Adipose tissue (tissue), 3 donors: ENCODE results near the gene OR1E2. TPM values are rescaled to one million over a fixed set of nuclear protein-coding genes. Genes with fewer than 3 reads are reported as not detected.
"Not testable (repeated sequence)": the region's sequence is repeated elsewhere in the genome, so short reads cannot be mapped to it uniquely, and the experiment has no call there.

ENCODE experiments used
- H3K27ac ChIP-seq: one replicate; pipeline ENCODE4 v1.5.1; 2013; ENCODE audit warnings: low read depth, low read length
- WGBS, 3 donors: extraction: QIAGEN DNeasy Blood & Tissue Kit; methylation state at CpG; one replicate each; pipeline ENCODE4 v1.1.7; 2013; 5-methylcytosine and 5-hydroxymethylcytosine counted together
- polyA plus RNA-seq, 3 donors: library from polyadenylated mRNA; stranded (reverse); fragments of 200-250 nt; gene quantifications; one replicate each; pipeline ENCODE4 v1.2.3, GENCODE V29; 2013
- donor health status: healthy with polysubstance abuse.
- donor health status: Bipolar disorder and iron deficiency.
- donor health status: healthy.

OR1E2 gene
- polyA plus RNA-seq, result under 1 TPM in 1 of 3 donors, not detected in 2; 0.67 TPM

- 69 to 78% (median 76%) methylated on average over 3 of the region's 3 CpGs for WGBS, 3 donors
- H3K27ac ChIP-seq, result no peak within 1 kb of the TSS
Measured at GRCh38 chr17:3433741-3434140, at the start of gene OR1E2. TSS of gene OR1E2 (minus strand) at chr17:3433841. CDS start at chr17:3433841, 0 bp downstream.

DNA sequence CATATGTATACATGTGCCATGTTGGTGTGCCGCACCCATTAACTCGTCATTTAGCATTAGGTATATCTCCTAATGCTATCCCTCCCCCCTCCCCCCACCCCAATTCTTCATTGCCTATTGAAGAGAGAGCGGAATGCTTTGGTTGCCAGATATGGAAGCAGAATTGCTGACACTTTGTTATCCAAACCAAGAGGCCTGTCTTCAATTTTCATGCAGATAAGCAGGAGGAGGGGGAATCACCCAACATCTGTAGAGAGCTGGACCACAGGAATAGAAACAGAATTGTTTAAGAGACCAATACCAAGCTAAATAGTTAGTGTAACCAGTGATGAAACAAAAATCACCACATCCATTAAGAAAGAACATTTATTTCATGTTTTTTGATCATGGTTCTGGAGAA lies 49.2 kb upstream of the OR1E2 start:
- whole genome bisulfite sequencing, 3 donors, result 64 to 90% (median 79%) methylated on average over 2 to 3 of the region's 3 CpGs
- no peak overlapping the region for H3K27ac ChIP-seq

- H3K27ac ChIP-seq, result no peak overlapping the region
- 90 to 92% (median 90%) methylated on average over 3 of the region's 3 CpGs for WGBS, 3 donors
Measured at GRCh38 chr17:3479988-3480387, 46.3 kb upstream of the OR1E2 start.

DNA sequence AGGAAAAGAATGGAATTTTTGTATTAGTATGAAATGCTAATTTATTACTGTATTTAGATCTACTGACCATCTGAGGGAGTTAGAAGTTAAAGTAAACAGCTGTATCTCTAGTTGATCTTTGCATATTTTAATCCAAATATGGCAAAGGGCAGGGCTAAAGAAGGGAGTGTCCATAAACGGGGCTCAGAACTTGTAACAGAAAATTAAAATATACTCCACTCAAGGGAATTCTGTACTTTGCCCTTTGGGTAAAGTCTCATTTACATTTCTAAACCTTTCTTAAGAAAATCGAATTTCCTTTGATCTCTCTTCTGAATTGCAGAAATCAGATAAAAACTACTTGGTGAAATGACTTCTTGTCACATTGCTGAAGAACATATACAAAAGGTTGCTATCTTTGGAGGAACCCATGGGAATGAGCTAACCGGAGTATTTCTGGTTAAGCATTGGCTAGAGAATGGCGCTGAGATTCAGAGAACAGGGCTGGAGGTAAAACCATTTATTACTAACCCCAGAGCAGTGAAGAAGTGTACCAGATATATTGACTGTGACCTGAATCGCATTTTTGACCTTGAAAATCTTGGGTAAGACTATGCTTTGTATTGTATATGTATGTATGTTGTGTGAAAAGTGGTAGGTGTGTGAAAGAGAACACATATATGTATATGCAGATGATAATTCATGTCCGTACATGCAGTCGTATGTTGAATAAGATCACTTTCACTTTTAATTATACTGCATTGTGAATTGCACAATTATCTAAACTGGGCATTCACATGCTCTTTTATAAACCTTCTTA lies 42.4 kb upstream of the OR1E2 start, which contains the start of gene ASPA:
Gene ASPA, plus strand, starts transcription at position 186 of the 799 bp plus-strand sequence. Its CDS starts 163 bp downstream, at position 349.
- WGBS, 3 donors, result 30 to 42% (median 33%) methylated on average over 7 of the region's 7 CpGs
- no peak within 1 kb of the TSS for H3K27ac ChIP-seq

- H3K27ac ChIP-seq, result no peak overlapping the region
Measured at GRCh38 chr17:3475251-3475685, 41.6 kb upstream of the OR1E2 start.

GRCh38 chr17:3474212-3474611 lies 40.6 kb upstream of the OR1E2 start:
- H3K27ac ChIP-seq, result no peak overlapping the region
- 17 to 35% (median 18%) methylated on average over 3 of the region's 3 CpGs for WGBS, 3 donors

More at GRCh38 chr17:3475251-3475685, 41.6 kb upstream of the OR1E2 start:
- 46 to 69% (median 68%) methylated on average over 4 of the region's 4 CpGs for WGBS, 3 donors

DNA sequence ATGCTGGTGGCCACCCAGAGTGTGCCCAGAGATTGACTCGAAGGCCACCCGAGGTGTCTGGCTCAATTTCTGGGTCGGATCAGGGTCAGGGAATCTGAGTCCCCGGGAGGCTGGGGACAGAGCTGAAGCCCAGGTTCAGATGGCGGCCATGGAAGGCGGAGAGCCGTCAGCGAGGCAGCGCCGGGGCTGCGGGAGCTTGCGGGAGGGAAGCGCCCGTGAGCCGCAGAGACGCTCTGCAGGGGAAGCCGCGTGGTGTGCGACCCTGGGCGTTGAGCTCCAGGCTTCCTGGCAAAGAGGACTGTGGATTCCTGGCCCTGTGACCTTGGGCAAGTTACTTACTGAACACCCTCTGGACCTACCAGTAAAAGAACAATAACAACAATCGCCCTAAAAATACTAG lies 38.5 kb upstream of the OR1E2 start:
- 93 to 95% (median 95%) methylated on average over 21 of the region's 21 CpGs for WGBS, 3 donors
- H3K27ac ChIP-seq, result no peak overlapping the region

- H3K27ac ChIP-seq, result no peak within 1 kb of the TSS
- 94 to 96% (median 96%) methylated on average over 38 of the region's 38 CpGs for WGBS, 3 donors
Measured at GRCh38 chr17:3471599-3471998, 38.0 kb upstream of the OR1E2 start, which contains the start of gene SPATA22. TSS of gene SPATA22 (minus strand) at chr17:3471819. CDS start at chr17:3469325, 2,494 bp downstream.

DNA sequence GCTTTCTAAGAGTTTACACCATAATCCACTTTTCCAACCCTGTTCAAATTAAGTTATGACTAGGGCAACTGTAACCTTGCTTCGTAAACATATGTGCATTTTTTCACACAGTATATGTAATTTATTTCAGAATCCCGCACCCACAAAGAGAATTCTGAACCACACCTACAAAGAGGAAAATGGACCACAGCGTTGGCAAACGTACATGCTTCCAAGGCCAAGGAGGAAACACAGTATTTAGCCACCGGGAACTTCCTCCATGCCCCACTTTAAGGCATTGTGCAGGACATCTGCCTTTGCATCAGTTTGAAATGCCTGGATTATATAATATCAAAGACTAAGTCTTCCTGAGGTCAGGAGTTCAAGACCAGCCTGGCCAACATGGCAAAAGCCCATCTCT lies 35.9 kb upstream of the OR1E2 start:
- 61 to 78% (median 61%) methylated on average over 5 of the region's 5 CpGs for WGBS, 3 donors
- no peak overlapping the region for H3K27ac ChIP-seq

DNA sequence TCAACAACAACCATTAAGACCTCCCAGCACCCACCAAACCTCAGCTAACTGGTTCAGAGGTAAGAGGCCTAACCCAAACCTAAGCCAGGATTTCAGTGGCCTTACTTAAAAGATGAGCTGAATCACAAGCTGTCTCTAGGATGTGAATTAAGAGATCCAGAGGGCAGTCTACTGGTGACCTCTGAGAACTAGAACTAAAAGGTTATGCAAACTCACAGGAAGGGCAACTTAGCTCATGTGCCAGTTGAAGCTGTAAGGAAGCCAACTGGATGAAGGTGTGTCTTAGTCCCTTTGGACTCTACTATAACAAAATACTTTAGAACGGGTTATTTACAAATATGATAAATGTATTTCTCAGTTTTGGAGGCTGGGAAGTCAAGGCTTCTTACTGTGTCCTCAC lies 32.7 kb upstream of the OR1E2 start:
- WGBS, 3 donors, result 65 to 85% (median 76%) methylated on average over 1 of the region's 1 CpG
- H3K27ac ChIP-seq, result not testable (repeated sequence)

DNA sequence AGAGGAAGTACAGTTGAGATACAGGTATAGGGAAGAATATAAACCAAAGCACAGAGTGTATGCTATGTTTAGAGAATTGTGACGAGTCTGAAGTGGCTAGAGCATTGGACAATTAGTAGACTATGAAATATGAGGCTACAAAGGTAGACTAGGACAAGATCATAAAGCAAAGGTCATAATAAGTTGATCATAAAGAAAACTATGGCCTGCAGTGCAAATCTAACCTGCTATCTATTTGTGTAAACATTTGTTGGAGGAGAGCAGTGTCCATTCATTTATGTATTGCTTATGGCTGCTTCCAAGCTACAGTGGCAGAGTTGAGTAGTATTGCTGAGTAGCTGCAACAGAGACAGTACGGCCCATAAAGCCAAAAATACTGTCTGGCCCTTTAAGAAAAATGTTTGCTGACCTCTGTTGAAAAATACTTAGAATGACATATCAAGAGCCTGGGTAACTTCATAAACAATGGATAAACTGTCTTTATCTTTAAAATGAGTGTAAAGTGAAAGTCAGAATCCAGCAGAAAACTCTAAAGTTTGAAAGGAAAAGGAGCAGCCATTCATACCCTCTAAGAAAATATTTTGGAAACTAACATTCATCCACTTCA lies 14.5 kb upstream of the OR1E2 start:
- 50 to 58% (median 53%) methylated on average over 2 of the region's 2 CpGs for WGBS, 3 donors
- no peak overlapping the region for H3K27ac ChIP-seq

GRCh38 chr17:3447625-3448024 lies 14.0 kb upstream of the OR1E2 start:
- no peak overlapping the region for H3K27ac ChIP-seq
- WGBS, 3 donors, result 50 to 63% (median 51%) methylated on average over 2 of the region's 2 CpGs

DNA sequence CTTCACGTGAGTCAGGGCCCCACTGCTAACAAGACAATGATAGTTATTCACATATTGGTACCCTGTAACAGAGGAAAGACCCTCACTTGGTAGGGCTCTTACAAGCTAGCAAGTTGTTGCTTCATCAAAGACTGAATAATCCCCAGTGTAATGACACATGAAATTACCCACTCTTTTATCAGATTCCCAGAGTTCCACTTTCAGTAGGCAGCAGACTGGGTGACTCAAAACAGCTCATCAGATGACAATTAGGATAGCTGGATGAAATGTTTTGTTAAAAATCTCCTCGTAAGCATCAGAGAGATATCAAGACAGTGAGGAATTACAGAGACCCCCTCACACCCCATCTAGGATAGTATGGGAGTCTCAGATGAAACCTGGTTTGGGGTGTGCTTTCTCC lies 6.8 kb upstream of the OR1E2 start:
- WGBS, 3 donors, result 62 to 78% (median 64%) methylated on average over 2 of the region's 2 CpGs
- H3K27ac ChIP-seq, result no peak overlapping the region

DNA sequence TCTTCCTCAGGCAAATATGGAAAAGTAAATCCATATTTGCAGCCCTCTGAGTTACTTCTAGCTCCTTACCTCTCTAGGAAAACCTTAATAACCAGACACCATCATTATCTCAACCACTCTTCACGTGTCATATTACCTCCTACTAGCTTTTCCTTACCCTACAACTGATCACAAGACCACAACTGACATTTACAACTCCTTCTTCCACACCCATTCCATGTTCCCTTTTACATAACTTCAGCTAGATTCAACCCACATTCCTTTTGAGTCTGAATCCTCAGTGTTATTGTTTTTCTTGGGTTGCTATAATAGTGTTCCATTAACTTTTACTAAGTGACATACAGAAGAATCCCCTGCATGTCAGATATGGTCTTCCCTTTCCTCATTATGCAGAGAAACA lies 4.7 kb upstream of the OR1E2 start:
- no peak overlapping the region for H3K27ac ChIP-seq
- 62 to 75% (median 70%) methylated on average over 1 of the region's 1 CpG for WGBS, 3 donors

- not testable (repeated sequence) for H3K27ac ChIP-seq
- WGBS, 3 donors, result 24 to 27% (median 27%) methylated on average over 7 of the region's 7 CpGs
Measured at GRCh38 chr17:3433215-3433614, 426 bp downstream of the OR1E2 start.

- WGBS, 3 donors, result 56 to 62% (median 59%) methylated on average over 2 of the region's 2 CpGs
- H3K27ac ChIP-seq, result no peak overlapping the region
Measured at GRCh38 chr17:3418222-3418621, 15.4 kb downstream of the OR1E2 start.

- WGBS, 3 donors, result 76 to 85% (median 83%) methylated on average over 5 of the region's 5 CpGs
- no peak overlapping the region for H3K27ac ChIP-seq
Measured at GRCh38 chr17:3415610-3416009, 18.0 kb downstream of the OR1E2 start.

GRCh38 chr17:3412216-3412615 lies 21.4 kb downstream of the OR1E2 start:
- 39 to 52% methylated on average over 2 to 5 of the region's 16 CpGs; no CpG with 5 or more reads in 1 of the 3 donors for WGBS, 3 donors

GRCh38 chr17:3411070-3411469 lies 22.6 kb downstream of the OR1E2 start, which contains the start of gene OR3A3:
TSS of gene OR3A3 (plus strand) at chr17:3411370.
- WGBS, 3 donors, result 61 to 85% (median 79%) methylated on average over 3 of the region's 3 CpGs

More at GRCh38 chr17:3412216-3412615, 21.4 kb downstream of the OR1E2 start:
- not testable (repeated sequence) for H3K27ac ChIP-seq

More at GRCh38 chr17:3411070-3411469, 22.6 kb downstream of the OR1E2 start, which contains the start of gene OR3A3:
- no peak within 1 kb of the TSS for H3K27ac ChIP-seq
